GM19239 (cell line): ENCODE results near the gene SIGLEC15.
A peak's percentile ranks its signal among the peaks of the same experiment; 100 is the strongest.
"Not testable (repeated sequence)": the region's sequence is repeated elsewhere in the genome, so short reads cannot be mapped to it uniquely, and the experiment has no call there.

Experiments
- DNase-seq: peaks from one replicate; pipeline ENCODE4 v3.0.0; 2011; ENCODE audit warnings: low spot score; ENCODE audit not compliant: insufficient read length
- FAIRE-seq: peaks from 2 replicates; lab custom pipeline; 2011; peaks lifted over from hg19 to GRCh38; lab: Jason Lieb, UNC

Gene SIGLEC15

DNA sequence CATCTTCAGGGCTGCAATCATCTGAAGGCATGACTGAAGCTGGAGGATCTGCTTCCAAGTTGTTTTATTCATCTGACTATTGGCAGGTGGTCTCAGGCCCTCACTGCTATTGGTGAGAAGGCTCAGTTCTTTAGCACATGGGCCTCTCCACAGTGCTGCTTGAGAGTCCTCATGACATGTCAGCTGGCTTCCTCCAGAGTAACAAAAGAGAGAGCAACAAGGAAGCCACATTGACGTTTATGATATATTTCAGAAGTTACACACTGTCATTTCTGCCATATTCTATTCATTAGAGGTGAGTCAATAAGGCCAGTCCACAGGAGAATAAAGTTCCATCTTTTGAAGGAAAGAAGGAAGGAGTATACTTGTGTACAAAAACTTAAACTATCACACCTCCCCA lies 7.9 kb upstream of the SIGLEC15 start:
- FAIRE-seq (no peak), DNase-seq (no peak)

DNA sequence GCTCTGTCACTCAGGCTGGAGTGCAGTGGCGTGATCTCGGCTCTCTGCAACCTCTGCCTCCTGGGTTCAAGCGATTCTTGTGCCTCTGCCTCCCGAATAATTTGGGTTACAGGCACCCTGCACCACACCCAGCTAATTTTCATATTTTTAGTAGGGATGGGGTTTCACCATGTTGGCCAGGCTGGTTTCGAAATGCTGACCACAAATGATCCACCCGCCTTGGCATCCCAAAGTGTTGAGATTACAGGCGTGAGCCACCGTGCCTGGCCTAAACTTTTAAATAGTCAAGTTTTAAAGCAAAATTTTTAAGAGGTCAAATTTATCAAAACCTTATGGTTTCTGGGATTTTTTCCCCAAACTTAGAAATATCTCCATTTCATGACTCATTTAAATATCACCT lies 6.7 kb upstream of the SIGLEC15 start:
- not testable (repeated sequence) for DNase-seq, FAIRE-seq

DNA sequence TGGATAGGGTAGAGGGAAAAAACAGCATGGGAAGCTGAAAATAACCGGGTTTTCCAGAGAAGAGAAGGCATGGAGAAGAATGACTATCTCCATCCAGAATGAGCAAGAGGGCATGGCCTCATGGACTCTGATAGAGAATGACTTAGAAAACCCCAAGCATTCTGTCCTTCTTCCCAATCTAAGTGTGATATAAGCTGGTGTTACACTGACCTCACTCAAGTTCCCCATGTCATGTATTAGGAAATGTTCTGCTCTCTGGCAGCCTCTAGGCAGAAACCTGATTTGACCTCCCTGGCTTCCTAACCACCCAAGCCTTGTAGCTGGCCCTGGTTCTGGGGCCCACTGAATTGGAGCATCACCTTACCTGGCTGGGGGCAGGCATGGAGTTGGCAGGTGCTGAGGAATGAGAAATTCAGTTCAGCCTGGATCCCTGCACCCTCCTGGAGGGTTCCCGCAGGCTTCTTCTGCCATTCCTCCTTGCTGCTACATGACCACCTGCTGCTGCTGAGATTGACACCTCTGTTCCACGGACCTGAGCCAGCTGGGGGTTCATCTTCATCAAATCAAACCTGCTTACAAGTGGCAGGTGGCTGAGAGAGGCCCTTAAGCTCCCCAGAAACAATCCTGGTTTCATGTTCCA lies 5.2 kb upstream of the SIGLEC15 start:
- DNase-seq (no peak), FAIRE-seq (no peak)

DNA sequence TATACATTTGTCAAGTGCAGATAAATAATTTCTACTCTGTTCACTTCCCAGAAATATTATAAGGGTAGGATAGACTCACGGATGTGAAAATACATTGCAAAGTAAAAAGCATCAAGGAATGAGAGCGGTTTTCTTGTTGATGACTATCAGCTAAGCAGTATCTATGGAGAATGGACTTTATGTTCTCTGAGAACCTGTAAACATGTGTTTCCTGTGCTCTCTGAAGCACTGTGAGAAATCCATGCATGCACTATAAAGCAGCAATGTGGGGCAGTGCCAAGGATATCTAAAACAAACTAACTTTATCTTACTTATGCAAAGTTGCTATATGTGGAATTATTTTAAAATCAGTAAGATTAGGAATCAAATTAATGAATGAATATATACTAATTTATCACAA lies 4.4 kb upstream of the SIGLEC15 start:
- FAIRE-seq, result no peak
- no peak for DNase-seq

DNA sequence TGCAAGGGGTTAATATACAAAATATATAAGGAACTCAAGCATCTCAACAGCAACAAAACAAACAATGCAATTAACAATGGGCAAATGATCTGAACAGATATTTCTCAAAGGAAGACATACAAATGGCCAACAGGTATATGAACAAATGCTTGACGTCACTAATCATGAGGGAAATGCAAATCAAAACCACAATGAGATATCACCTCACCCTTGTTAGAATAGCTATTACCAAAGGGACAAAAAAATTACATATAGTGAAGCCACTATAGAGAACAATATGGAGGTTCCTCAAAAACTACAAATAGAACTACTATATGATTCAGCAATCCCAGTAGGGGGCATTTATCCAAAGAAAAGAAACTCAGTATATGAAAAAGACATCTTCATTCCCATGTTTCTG lies 3.8 kb upstream of the SIGLEC15 start:
- DNase-seq, result no peak
- FAIRE-seq, result no peak

DNA sequence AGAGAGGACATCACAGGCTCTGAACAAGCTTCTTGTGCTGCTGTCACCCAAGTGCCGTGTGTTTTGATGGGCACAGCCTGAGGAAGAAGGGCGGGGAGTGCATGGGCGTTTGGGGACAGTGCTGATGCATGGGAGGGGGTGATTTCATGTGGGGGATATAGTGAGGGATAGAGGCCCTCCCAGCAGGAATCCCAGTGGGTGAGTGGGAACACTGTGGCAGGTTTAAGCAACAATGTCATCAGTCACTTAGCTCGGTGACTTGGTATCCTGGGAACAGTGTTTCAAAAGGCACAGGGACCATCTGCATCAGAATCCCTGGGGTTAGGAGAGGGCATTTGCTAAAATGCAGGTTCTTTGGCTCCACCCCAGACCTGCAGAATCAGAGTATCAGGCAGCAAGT lies 609 bp downstream of the SIGLEC15 start:
- DNase-seq, result no peak
- FAIRE-seq, result no peak

DNA sequence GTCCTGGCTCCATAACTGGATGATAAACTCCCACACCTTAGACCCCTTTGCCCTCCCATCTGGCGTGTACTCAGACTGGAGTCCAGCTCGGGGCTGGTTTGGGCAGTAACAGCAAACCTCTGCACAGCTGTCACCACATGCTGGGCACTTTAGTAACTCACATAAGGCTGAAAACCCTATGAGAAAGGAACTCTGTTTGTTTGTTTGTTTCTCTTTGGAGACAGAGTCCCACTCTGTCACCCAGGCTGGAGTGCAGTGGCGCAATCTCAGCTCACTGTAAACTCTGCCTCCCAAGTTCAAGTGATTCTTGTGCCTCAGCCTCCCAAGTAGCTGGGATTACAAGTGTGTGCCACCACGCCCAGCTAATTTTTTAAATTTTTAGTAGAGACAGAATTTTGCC lies 1.2 kb downstream of the SIGLEC15 start:
- not testable (repeated sequence) for FAIRE-seq, DNase-seq

DNA sequence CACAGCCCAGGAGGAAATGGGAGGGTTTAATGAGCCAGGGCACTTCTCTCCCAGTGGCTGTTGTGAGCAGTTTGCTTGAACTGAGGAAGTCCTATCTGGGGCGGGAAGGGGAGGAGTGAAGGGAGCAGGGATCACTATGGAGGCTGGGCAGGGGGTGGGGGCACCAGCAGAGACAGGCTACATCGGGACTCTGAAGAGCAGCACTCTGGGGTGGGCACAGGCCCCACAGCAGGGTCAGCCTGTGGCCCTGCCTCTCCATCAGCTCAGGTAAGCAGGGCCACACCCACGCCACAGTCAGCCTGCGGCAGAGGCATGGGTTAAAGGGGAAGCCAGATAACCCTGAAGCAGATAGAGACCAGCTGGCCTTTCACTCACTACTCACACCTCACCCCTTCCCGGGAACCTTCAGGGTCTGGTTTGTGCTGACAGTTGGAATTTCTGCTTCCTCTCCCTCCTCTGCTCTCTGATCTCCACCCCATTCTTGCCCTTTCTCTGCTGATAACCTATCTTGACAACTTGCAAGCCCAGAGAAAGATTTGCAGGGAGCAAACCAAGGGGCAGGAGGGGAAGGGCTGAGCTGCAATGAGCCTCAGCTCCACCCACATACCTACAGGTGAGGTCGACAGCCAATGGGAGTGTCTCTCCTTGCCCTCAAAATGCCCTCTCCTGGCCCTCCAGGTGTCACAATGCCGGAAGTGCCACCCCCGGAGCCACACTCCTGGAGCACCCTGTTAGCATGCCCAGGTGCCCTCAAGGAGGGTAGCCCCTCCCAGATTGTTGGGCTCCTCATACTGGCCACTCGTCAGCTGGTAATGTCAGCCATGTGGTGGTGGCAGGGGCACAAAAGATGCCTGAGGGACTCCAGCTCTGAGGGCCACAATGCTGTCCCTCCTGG lies 3.7 kb downstream of the SIGLEC15 start:
- DNase-seq, result no peak
- no peak for FAIRE-seq

DNA sequence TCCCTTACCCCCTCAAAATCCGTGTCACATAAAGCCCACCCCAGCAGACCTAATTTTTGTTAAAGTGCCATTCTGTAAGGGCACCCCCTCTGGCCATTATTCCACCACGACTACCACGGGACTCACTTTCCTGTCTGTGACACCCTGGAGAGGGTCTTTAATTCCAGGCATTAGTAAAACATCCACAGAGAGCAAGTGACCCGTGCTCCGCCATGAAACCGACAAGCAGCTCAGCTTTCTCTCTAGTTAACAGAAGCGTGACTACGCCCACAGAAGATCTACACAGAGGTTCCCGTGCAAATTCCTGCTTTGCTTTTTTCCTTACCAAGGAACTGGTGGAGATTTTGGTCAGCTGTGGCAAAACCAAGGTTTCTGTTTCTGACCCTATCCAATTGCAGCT lies 4.4 kb downstream of the SIGLEC15 start:
- FAIRE-seq (no peak), DNase-seq (no peak)

DNA sequence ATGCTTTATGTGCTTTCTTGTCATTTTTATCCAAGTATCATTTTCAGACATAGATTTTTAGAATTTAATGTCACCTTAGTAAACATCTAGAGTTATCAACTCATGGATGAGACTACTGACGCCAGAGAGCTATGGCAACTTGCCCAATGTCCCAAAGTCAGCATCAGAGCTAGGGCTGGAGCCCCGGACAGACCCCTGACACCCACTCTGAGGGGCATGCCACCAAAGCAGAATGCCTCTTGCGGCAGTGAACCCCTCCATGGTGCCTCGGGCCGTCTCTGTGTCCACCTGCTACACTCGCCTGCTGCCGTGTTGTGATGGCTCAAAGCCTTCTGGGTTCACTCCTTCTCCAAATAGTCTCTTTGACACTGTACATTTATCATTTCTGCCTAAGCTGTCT lies 5.4 kb downstream of the SIGLEC15 start:
- DNase-seq (no peak), FAIRE-seq (no peak)

DNA sequence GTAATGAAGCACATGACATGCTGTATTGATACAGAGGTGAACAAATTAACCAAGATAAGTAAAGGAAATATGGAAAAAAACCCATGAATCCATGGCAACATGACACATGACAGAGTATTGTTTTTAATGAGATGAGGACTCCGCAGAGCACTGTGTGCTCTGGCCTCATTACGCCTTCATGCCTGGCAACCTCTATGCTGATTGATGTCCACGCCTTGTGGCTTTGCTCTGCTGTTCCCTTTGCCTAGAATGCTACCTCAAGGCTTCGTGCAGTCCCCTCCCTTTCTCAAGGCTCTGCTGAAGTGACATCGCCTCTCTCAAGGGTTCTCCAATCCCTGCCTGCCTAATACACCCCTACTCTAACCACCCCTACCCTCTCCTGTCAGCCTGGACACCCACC lies 8.4 kb downstream of the SIGLEC15 start:
- no peak for DNase-seq
- no peak for FAIRE-seq

DNA sequence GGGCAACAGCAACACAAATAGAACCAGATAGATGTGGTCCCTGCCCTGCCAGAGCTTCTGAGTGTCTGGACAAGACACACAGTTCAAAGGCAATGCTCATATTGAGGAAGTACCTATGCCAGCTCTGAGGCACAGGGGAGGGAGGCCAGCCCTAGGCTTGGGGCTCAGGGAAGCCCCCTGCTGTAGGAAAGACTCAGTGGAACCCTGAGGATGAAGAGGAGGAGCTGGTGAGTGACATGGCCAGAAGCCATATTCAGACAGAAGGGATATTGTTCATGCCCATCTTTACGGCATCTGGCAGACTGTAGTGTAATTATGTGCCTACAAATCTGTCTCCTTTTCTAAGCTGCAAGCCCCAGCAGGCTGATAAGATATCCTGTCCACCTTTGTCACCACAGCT lies 8.8 kb downstream of the SIGLEC15 start:
- FAIRE-seq, result no peak
- no peak for DNase-seq

DNA sequence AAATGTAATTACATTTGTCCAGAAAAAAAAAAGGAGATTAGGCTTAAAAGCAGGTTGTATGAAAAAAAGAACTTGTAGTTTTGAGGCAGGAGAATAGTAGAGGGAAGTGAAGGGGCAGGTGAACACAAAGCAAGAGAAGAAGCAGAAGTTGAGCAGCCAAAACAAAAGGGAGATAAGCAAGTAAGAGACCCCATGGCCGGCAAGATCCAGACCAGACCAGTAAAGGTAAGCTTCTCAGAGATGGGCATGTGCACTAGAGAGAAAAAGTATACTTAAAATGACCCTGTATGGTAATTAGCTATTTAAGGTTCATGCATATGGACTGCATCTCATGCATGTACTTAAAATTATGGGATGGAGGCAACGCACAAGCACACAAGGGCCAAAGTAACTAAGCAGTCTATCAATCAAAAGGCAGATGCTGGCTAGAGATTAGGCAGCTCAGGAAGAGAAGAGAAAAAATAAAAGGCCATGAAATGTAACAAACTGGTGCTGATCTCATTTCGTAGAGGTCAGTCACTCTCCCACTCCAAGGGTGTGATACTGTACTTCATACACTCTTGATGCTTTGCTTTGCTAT lies 9.7 kb downstream of the SIGLEC15 start:
- FAIRE-seq, result no peak

DNA sequence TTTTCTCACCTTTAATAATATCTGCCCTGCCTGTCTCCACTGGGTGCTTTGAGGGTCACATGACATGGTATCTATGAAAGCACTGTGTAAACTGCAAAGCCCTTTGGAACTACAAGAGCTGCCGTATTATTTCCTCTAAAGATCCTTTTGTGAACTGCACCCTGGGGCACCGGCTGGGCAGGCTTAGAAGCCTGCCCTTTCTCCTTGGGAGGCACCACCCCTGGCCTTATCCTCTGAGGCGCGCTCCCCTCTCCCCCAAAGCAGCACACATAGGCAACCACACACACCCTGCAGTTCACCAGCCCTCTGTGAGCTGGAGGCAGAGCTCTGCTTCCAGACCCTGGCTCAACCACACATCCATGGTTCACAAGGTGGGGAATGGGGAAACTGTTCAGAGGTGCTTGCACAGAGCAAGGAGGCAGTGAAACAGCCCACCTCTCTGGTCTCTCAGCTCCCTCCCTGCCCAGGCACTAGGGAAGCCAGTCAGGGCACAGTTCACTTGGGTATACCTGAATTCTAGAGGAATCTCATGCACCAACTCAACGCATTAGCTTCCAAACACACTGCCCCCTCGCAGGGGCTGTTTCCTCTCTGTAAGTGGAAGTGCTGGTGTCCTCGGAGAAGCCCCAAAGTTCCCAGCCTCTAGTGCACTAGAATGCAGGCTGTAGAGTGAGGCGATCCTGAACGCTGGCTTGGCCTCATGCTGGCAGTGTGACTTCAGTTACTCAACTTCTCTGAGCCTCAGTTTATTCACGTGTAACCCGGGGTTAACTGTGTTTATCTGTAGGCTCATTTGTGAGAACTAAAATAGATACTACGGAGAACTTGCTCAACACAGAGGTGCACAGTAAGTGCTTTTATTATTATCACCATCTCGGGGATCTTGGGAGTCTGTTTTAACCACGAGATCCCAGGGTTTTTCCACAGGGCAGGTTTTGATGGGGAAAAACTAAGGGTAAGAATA lies 11.0 kb downstream of the SIGLEC15 start:
- no peak for DNase-seq
- no peak for FAIRE-seq

More for the DNA sequence above, 9.7 kb downstream of the SIGLEC15 start:
- DNase-seq, result no peak

DNA sequence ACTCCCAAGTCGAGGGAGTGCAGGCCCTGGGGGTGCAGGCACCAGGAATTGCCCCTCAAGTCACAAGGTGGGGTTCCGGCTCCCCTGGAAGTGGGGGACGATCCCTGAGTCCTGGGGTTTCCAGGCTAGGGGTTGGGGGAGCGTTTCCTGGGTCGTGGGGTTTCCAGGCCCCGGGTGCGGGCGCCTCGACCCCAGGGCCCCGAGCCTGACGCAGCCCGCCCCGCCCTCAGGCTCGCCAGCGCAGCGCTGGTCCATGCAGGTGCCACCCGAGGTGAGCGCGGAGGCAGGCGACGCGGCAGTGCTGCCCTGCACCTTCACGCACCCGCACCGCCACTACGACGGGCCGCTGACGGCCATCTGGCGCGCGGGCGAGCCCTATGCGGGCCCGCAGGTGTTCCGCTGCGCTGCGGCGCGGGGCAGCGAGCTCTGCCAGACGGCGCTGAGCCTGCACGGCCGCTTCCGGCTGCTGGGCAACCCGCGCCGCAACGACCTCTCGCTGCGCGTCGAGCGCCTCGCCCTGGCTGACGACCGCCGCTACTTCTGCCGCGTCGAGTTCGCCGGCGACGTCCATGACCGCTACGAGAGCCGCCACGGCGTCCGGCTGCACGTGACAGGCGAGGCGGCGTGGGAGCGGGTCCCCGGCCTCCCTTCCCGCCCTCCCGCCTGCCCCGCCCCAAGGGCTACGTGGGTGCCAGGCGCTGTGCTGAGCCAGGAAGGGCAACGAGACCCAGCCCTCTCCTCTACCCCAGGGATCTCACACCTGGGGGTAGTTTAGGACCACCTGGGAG lies 12.0 kb downstream of the SIGLEC15 start:
- DNase-seq, result no peak

DNA sequence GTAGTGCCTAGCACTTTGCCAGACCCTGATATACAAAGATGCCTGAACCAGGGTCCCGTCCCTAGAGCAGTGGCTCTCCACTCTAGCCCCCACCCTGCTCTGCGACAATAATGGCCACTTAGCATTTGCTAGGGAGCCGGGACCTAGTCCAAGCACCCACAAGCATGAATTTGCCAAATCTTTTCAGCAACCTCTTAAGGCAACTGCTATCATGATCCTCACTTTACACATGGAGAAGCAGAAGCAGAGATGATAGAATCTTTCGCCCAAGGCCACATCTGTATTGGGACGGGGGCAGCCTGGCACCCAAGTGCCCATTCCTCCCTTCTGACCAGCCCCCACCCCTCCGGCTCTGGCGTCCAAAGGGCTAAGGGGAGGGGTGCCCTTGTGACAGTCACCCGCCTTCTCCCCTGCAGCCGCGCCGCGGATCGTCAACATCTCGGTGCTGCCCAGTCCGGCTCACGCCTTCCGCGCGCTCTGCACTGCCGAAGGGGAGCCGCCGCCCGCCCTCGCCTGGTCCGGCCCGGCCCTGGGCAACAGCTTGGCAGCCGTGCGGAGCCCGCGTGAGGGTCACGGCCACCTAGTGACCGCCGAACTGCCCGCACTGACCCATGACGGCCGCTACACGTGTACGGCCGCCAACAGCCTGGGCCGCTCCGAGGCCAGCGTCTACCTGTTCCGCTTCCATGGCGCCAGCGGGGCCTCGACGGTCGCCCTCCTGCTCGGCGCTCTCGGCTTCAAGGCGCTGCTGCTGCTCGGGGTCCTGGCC lies 13.0 kb downstream of the SIGLEC15 start:
- no peak for DNase-seq
- no peak for FAIRE-seq

More for the DNA sequence above, 12.0 kb downstream of the SIGLEC15 start:
- FAIRE-seq, result no peak

DNA sequence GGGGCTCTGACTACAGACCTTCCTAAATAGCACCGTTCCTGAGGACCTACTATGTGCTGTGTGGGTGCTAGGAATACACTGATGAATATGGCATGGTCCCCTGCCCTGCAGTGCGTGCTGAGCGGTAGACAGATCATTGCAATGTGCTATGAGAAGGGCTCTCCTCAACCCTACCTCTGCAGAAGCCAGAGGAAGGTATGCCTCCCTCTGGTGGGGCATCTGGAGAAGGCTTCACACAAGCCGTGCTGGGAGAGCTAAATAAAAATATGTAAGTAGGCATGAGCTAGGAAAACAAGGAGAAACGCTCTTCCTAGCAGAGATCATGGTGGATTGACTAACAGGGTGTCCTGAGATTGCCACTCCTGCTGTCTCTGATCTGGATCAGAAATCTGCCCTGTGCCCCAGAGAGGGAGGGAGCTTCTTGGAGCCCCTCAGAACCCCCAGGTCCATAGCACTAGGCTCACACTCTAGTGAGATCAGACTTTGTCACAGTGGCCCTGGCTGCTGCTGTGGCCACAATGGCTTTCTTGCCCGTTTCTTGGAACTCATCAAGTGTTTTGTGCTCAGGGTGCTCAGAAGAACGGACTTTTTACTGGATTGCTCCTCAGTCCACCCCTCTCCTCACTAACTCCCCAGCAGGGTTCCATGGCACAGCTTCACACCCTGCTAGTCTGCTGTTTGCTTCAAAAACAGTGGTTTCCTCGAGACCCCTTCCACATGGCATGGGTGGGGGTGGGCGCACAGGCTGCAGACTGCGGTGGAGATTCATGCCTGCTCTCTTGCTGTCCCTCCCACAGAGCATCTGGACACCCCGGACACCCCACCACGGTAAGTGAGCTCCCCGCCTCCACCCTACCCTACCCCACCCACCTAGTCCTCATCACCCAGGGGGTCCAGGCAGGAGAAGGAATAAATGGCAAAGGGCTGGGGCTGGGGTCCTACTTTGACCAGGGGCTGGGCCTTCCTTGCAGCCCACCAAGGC lies 14.2 kb downstream of the SIGLEC15 start:
- peak; percentile 69 for FAIRE-seq
- DNase-seq, result no peak
